Cortex of kidney (tissue), 1 donor: Measurements from ENCODE around the gene COL4A2.

Experiments
- DNase-seq: peaks from one replicate; lab custom pipeline; 2025; lab: John Stamatoyannopoulos, UW

COL4A2 gene

GRCh38 chr13:110419946-110420345 lies 112.9 kb downstream of the COL4A2 start:
- no peak for DNase-seq

DNA sequence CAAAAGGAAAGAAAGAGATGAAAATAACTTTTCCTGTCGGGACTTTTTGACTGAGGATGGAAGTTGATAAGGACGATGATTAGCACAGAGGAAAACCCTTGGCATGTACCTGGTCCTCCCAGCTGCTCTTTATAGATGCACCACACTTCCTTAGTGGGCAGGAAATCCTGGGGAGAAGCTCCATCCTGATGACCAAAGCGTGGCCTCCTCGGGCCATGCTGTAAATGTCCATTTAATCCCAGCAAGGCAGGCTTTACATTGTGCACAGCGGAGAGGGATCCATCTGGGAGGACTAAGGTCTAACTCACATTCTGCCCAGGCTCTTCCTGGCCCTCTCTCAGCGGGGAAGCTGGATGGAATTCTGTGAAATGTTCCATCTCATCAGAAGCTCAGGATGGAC lies 113.5 kb downstream of the COL4A2 start:
- DNase-seq = no peak

DNA sequence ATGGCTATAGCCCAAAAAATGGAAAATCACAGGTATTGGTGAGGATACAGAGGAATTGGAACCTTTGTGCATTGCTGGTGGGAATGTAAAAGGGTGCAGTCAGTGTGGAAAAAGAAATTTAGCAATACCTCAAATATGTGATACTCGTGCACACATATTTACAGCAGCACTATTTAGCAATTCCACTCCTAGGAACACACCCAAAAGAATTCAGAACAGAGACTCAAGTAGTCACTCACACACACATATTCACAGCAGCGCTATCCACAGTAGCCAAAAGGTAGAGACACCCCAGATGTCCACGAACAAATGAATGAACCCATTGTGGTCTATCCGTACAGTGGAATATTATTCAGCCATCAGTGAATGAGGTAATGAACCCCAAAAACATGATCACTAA lies 114.0 kb downstream of the COL4A2 start:
- no peak for DNase-seq

DNA sequence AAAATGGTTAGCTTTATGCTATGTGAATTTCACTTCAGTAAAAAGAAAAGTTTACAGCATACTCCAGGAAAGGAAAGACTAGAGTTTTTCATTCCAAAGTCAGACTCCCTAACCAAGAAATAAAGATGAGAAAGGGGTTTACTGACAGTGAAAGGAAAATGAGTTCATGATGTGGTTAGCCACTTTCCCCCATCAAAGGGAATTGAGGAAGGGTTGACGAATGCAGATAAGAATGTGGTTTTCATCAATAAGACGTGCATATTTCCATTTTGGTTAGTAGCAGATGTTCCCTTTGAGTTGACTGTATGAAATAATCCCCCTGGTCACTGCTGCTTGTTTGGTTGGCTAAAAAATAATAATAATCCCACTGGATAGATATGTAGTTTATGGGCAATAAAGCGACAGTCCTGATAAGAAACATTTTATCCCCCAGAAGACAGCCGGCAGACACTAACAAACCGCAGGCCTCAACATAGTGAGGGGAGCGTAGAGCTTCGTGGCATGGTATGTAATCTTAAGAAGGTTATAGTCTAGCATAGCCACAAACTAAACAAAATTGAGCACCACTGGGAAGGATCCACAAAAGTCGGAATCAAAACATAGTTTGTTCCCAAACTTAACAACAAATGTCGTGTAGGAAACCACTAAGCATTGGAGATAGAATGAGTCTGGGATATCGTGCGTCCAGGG lies 114.8 kb downstream of the COL4A2 start:
- no peak for DNase-seq

DNA sequence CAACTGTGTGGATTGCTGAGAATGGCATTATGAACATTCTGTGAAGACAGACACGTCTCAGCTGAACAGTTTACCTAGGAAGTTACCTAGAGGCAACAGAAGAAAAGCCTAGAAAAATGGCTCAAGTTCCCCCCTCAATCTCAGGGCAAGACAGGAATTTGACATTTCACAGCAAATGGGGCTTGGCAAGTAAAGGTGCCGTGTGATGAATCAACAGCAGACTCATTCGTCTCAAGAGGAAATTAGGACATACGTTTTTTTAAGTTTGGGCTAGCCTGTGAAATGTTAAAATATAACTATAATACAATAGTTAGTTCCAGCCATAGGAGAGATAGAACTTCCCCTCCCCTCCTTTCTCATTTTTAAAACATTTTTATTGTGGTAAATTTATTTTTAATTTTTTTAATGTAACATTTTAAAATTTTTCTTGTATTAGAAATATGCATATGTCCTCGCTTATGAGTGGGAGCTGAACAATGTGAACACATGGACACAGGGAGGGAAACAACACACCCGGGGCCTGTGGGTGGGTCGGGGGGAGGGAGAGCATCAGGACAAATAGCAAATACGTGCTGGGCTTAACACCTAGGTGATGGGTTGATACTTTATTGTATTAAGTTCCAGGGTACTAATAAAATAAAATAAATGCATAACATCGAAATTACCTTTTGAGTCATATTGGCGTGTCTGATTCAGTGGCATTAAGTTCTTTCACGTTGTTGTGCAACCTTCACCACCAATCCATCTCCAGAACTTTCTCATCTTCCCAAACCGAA lies 116.0 kb downstream of the COL4A2 start:
- DNase-seq = no peak

DNA sequence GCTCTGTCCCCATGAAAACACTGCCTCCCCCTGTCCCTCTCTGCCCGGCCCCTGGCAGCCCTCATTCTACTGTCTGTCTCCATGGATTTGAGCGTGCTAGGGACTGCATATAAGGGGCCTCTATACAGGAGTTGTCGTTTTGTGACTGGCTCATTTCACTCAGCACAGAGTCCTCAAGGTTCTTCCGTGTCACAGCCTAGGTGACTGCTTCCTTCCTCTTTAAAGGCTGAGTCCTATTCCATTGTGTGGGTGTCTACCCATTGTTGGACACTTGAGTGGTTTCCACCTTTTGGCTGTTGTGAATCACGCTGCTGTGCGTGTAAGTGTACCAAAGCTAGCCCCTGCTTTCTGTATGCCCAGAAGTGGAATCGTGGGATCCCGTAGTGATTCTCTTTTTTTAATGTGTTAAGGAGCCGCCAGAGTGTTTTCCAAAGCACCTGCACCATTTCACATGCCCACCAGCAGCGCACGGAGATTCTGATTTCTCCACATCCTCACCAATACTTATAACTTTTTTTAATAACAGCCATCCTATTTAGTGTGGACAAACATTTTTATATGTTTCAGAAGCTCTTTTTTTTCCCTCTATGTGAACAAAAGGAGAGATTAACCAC lies 116.7 kb downstream of the COL4A2 start:
- DNase-seq = no peak

- DNase-seq = no peak
Observed at GRCh38 chr13:110424569-110425443, 117.7 kb downstream of the COL4A2 start.

GRCh38 chr13:110425444-110425780 lies 118.3 kb downstream of the COL4A2 start:
- no peak for DNase-seq

DNA sequence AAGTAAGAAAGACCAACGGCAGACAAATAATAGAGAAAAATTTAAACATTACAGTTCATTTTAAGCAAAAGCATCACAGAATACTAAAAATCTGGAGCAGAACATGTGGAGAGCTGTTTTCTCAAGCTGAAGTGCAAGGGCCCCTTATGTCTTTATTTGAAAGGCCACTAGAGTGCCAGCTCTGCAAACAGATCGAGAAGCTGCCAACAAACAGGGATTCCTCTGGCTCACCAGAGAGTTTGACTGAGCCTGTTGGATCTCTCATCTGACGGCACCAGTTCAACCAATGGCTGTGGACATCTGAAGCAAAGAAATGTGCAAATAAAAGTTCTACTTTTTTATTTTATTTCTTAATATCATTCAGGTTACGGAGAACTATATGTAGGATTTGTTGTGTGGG lies 119.7 kb downstream of the COL4A2 start:
- no peak for DNase-seq

GRCh38 chr13:110428313-110428712 lies 121.2 kb downstream of the COL4A2 start:
- no peak for DNase-seq

DNA sequence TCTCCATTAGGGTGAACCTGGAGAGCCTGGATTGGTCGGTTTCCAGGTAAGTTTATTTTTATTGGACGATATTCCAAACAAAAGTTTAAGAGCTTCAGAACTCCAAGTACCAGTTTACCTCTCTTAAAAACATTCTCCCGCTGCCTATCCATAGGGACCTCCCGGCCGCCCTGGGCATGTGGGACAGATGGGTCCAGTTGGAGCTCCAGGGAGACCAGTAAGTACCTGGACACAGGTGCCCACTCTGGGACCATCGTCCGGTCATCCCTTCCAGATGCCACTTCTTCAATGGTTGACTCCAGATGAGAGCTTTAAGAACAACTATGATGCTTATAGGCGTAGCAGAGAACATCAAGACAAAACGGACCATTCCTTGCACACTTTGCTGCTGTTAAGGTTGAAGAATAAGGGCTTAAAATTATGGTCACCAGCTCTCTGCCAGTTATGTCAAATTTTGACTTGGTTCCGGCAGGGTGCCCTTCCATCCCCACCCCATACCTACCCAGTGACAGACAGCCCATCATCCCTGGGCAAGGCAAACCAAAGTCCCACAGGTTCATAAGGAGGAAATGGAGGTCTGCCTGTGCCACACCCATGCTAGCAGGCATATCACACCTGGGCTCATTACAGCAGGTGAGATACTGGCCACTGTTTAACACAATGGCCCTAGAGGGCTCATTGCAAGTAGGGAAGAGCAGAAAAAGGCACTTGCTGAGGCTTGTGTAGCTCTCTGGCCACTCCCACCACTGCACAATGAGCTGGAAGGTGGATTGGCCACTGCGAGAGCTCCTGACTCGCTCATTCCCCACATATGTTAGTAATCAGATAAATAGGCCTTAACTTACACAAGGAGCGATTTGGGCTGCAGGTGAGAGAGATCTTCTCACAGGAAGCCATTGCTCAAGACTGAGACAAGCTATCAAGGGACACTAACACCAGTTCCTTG lies 123.6 kb downstream of the COL4A2 start:
- no peak for DNase-seq

DNA sequence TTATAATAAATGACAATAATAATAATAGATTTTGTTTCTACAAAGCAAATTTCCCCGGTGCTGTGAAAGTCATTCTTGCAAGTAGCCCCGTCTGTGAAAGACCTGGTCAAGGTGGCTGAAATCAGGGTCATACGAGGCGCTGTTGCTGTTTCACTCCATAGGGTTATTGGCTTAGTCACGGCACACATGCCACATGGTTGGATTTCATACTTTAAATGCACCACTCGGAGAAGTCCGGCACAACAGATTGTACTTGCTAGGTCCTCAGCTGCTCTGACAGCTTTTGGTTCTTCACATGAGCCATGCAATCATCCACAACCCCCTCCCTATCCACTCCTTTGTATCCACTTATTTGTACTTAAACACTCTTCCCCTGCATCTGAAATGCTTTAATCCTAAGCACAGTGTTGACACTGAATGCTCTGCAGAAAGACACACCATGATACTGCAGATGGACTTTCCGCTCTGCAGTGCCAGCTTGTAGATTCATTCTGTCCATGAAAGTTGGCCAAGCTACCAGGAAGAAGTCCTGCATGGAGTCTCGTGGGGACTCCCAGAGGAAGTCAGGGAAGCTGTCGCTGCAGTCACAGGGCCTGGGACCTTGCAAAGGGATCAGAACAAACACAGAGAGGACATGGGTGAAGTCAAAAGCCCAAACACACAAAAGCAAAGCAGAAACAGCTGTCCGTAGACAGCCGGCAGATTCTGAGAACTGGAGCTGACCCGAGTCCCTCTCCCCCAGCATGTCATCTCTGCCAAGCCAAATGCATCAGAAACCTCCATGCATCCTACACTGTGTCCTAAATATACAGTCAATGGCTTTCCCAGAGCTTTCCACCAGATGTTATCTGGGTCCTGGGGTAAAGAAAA lies 124.6 kb downstream of the COL4A2 start:
- no peak for DNase-seq

GRCh38 chr13:110432522-110432921 lies 125.4 kb downstream of the COL4A2 start:
- no peak for DNase-seq

DNA sequence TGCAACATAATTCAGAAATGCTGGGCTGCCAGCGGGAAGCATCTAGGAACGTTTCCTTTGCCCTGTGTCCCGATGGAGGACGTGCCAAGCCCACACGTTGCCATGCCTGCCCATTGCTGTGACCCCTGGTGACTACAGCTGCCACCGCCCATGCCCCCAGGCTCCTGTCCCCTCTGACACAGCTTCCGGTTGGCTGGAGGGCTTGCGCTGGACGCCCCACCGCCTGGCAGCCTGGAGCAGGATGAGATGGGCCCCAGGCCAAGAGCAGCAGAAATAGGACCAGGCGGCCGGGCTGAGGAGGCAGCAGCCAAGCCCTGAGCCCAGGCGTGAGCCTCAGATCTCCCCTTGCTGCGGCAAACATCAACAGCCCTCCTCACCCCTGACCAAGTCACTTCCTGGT lies 125.9 kb downstream of the COL4A2 start:
- DNase-seq = no peak

GRCh38 chr13:110434629-110435028 lies 127.5 kb downstream of the COL4A2 start:
- DNase-seq = no peak

DNA sequence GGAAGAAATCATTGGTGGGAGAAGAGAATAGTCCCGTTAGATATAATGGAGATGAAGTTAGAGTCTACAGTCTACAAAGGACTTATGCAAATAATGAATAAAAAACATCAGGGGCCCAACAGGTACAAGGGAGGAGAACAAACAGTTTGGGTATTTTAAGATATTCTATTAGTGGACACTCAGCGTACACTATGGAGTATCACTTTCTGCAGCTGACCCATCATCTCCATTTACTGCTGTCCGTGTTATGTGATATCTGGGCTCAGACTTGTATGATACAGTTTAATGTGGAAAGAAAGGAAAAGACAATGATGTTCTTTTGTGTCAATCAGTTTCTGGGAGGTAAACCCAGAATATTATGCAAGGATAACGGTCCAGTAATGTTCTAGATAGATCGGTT lies 128.2 kb downstream of the COL4A2 start:
- no peak for DNase-seq

GRCh38 chr13:110436276-110436675 lies 129.2 kb downstream of the COL4A2 start:
- no peak for DNase-seq

GRCh38 chr13:110436786-110437370 lies 129.8 kb downstream of the COL4A2 start:
- no peak for DNase-seq

- DNase-seq = no peak
Observed at GRCh38 chr13:110438211-110438610, 131.1 kb downstream of the COL4A2 start.

DNA sequence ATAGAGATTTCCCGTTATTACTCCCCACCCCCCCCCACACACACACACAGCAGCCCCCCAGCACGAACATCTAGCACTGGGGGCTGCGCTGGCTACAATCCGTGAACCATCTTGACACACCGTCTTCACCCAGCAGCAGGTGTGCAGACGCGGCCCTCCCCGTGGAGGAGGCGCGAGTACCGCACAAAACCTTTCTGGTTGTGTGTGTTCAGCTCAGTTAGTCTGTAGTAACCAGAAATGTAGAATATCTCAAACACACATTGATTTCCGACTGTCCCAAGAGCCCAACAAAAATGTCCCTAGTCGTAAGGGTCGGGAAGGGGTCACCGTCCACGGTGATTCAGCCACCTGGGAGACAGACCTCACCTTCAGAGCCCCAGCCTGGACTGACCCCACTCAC lies 131.7 kb downstream of the COL4A2 start:
- DNase-seq = no peak
